Right atrium auricular region (tissue), 2 donors: ENCODE data around the gene AP3D1. TPM values are rescaled to one million over a fixed set of nuclear protein-coding genes. Genes with fewer than 3 reads are reported as not detected.

Source experiments
- DNase-seq: peaks from one replicate; pipeline ENCODE4 v3.0.0-alpha.2; 2019; ENCODE audit warnings: low spot score
- H3K27ac ChIP-seq, 2 donors: fragments of 200-600 bp; sonication (generic); 1 replicate in 1 of 2; 2 replicates in 1 of 2; pipeline ENCODE4 v1.5.1; 2016 to 2019
- H3K27me3 ChIP-seq, 2 donors: fragments of 200-600 bp; sonication (generic); one replicate each; pipeline versions ENCODE4 v1.5.1 to v1.6.0; 2017 to 2019
- H3K36me3 ChIP-seq: fragments of 200-600 bp; sonication (generic); one replicate; pipeline ENCODE4 v1.5.1; 2016
- H3K4me1 ChIP-seq, 2 donors: fragments of 200-600 bp; sonication (generic); one replicate each; pipeline versions ENCODE4 v1.5.1 to v1.6.0; 2017 to 2019
- H3K4me3 ChIP-seq, 2 donors: fragments of 200-600 bp; sonication (generic); 1 replicate in 1 of 2; 2 replicates in 1 of 2; pipeline ENCODE4 v1.5.1; 2017 to 2019; ENCODE audit warnings: mild to moderate bottlenecking in 1 of 2, moderate library complexity in 1 of 2
- H3K9me3 ChIP-seq, 2 donors: fragments of 200-600 bp; sonication (generic); one replicate each; pipeline ENCODE4 v1.5.1; 2019
- CTCF ChIP-seq, 2 donors: fragments of 200-600 bp; sonication (generic); IDR thresholded peaks; one replicate each; pipeline ENCODE4 v1.5.1; 2019; ENCODE audit warnings: antibody characterized with exemption in 2 of 2
- total RNA-seq, 2 donors: library from RNA; depleted of rRNA; stranded (reverse); fragments of >200 nt; gene quantifications; one replicate each; pipeline ENCODE4 v1.1.0, GENCODE V29; 2016

The AP3D1 gene
- total RNA-seq, 2 donors from 2014 or later, result 82.7 to 95.8 TPM

DNA sequence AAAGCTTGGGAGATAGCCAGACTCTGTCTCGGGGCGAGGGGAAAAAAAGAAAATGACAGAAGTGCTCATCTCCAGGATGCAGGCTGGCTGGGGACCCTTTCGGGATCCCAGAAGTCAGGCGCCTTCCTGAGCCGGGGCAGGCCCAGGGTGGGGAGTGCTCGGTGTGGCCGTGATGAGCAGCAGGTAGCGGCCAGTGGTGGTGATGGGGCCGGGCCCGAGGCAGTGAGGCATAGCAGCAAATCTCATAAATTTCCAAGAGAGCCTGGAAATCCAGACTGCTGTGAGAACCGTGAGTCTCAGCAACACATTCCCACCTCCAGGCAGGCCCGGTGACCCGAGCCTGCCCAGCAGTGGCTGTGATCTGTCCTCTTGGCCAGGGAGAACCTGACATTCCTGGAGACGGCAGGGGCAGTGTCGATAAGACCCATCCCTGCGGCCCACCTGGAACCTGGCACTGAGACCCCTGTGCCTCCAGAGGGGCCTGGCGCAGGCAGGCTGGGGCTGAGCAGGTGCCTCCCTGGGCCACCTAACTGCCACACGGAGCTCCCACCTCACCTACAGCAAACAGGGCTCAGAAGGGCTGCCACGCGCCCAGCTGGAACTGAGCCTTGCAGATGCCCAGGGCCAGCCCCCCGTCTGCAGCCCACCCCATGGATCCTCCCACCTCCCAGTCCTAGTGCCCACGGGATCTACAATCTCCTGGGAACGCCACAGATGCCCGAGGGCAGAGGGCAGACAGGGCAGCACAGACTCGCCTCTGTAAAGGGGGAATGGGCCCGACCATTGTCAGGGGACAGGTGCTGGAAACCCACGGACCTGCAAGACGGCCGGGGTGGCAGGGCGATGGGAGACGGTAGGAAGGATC, 31.2 kb downstream of the AP3D1 start:
- Histone ChIP-seq H3K27me3 (no peaks in the 10 kb centered on the region), H3K4me1 (no peaks in the 10 kb centered on the region), H3K27ac (no peak overlapping the region), H3K36me3 (peaks cover 92% of the 10 kb centered on the region), H3K9me3 (no peaks in the 10 kb centered on the region), H3K4me3 (no peak overlapping the region)
- DNase-seq, result no peak
- no peak for TF ChIP-seq CTCF (IDR thresholded peaks at IDR 0.05)

- H3K27ac ChIP-seq, result no peak overlapping the region
- no peaks in the 10 kb centered on the region for H3K27me3 ChIP-seq
- DNase-seq, result no peak
- H3K36me3 ChIP-seq, result peaks cover 99% of the 10 kb centered on the region
- no peaks in the 10 kb centered on the region for H3K4me1 ChIP-seq
- H3K9me3 ChIP-seq, result no peaks in the 10 kb centered on the region
- no peak for TF ChIP-seq CTCF (IDR thresholded peaks at IDR 0.05)
- H3K4me3 ChIP-seq, result no peak overlapping the region
These were observed 32.9 kb downstream of the AP3D1 start for GRCh38 chr19:2118438-2118837.

- H3K9me3 ChIP-seq, result no peaks in the 10 kb centered on the region
- no peak for TF ChIP-seq CTCF (IDR thresholded peaks at IDR 0.05)
- no peak for DNase-seq
These were observed 34.0 kb downstream of the AP3D1 start for GRCh38 chr19:2117215-2117960.

GRCh38 chr19:2116507-2116906, 34.9 kb downstream of the AP3D1 start:
- no peaks in the 10 kb centered on the region for H3K4me1 ChIP-seq
- no peak for TF ChIP-seq CTCF (IDR thresholded peaks at IDR 0.05)
- no peaks in the 10 kb centered on the region for H3K27me3 ChIP-seq
- H3K4me3 ChIP-seq, result no peak overlapping the region
- H3K9me3 ChIP-seq, result no peaks in the 10 kb centered on the region
- peaks cover 99% of the 10 kb centered on the region for H3K36me3 ChIP-seq
- no peak overlapping the region for H3K27ac ChIP-seq
- DNase-seq, result no peak

More at GRCh38 chr19:2117215-2117960, 34.0 kb downstream of the AP3D1 start:
- Histone ChIP-seq H3K36me3 (peaks cover 99% of the 10 kb centered on the region), H3K4me1 (no peaks in the 10 kb centered on the region), H3K27me3 (no peaks in the 10 kb centered on the region), H3K27ac (no peak overlapping the region), H3K4me3 (no peak overlapping the region)

DNA sequence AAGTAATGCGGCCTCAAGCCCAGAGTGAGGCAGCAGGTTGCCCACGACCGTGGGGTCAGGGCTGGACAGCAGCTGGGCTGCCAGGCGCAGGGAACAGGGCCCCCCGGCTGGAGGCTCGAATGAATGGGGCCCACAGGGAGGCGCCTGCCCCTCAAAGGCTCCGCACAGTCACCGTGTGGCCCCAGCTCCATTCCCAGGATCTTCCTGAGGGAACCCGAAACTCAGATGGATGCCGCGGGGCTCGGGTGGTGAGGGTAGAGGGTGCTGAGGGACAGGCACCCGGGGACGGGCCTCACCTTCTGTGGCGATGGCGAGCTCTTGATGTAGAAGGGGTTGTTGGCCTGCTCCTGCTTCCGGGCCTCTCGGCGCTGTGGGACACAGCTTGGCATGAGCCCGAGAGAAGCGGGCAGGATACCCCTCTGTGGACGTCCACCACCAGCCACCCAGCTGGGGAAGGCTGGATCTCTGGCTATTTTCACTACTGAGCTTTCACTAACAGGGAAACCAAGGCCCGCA, 35.4 kb downstream of the AP3D1 start:
- Histone ChIP-seq H3K36me3 (peaks cover 99% of the 10 kb centered on the region), H3K27ac (no peak overlapping the region)
- no peak for DNase-seq

More for the DNA sequence above, 35.4 kb downstream of the AP3D1 start:
- Histone ChIP-seq H3K4me3 (no peak overlapping the region), H3K27me3 (no peaks in the 10 kb centered on the region), H3K9me3 (no peaks in the 10 kb centered on the region), H3K4me1 (no peaks in the 10 kb centered on the region)
- no peak for TF ChIP-seq CTCF (IDR thresholded peaks at IDR 0.05)
